Cardiac muscle cell (in vitro differentiated cells and primary cell): ENCODE measurements around the gene RETREG1. TPM values are rescaled to one million over a fixed set of nuclear protein-coding genes. Genes with fewer than 3 reads are reported as not detected.

Experiments
- DNase-seq, 2 donors: peaks; one replicate each; pipeline versions ENCODE4 v3.0.0 to v3.0.0-alpha.2; 2010 to 2017; ENCODE audit warnings: low read depth in 1 of 2, low spot score in 1 of 2
- H3K27ac ChIP-seq: fragments of 200-600 bp; sonication (generic); 2 replicates; pipeline ENCODE4 v1.5.1; 2016
- H3K27me3 ChIP-seq: fragments of 200-600 bp; sonication (generic); 2 replicates; pipeline ENCODE4 v1.6.0; 2016; ENCODE audit warnings: control low read depth
- H3K36me3 ChIP-seq: fragments of 200-600 bp; sonication (generic); 2 replicates; pipeline ENCODE4 v1.5.1; 2016; ENCODE audit warnings: control low read depth
- H3K4me1 ChIP-seq: fragments of 200-600 bp; sonication (generic); 2 replicates; pipeline ENCODE4 v1.8.1; 2017; ENCODE audit warnings: low read depth, mild to moderate bottlenecking, mixed run types
- H3K4me3 ChIP-seq: fragments of 200-600 bp; sonication (generic); 2 replicates; pipeline ENCODE4 v1.5.1; 2016; ENCODE audit warnings: mild to moderate bottlenecking
- H3K9me3 ChIP-seq: fragments of 200-600 bp; sonication (generic); 2 replicates; pipeline ENCODE4 v1.5.1; 2017; ENCODE audit warnings: low read depth, mild to moderate bottlenecking, control low read depth
- CTCF ChIP-seq: IDR thresholded peaks from 2 replicates; pipeline ENCODE4 v1.5.1; 2012; ENCODE audit warnings: low read depth, mild to moderate bottlenecking, low read length
- polyA plus RNA-seq: library from polyadenylated mRNA; unstranded; fragments of >200 nt; fragmentation: Nextera tagmentation; extraction: Ambion mirVana; gene quantifications from 2 replicates; pipeline ENCODE4 v1.2.1, GENCODE V29; 2016
- total RNA-seq: library from RNA; depleted of rRNA; stranded (reverse); fragments of >200 nt; gene quantifications from 2 replicates; pipeline ENCODE4 v1.2.3, GENCODE V29; 2016

The RETREG1 gene
- total and polyA plus RNA-seq, 2 experiments from 2014 or later: 14.0 to 39.2 TPM

DNA sequence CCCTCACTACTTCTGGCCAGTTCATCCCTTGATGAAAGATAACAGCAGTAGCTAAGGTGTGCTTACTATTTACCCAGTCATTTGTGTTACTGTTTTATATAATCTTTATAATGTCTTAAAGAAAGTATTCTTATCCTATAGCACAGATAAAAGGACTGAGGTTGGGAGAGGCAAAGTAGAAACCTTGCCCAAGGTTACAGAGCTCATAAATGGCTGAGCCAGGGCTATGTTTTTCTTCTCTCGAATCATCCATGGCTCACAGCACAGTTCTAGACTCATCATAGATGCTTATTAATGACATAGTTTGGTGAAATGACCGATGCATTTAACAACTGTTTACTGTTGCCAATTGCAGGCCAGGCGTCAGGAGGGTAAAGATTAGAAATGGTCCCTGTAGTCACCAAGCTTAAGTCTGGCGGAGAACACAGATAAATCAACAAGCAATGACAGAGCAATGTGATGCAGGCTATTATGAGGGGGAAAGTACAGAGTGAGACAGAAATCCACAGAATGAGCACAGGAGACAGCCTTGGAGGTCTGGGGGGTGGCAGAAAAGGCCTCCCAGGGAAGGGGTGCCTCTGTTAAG lies 85.6 kb downstream of the RETREG1 start:
- DNase-seq: no peak
- H3K4me3 ChIP-seq: no peak overlapping the region
- no peaks in the 10 kb centered on the region for H3K4me1 ChIP-seq
- no peak overlapping the region for H3K27ac ChIP-seq
- H3K9me3 ChIP-seq: no peaks in the 10 kb centered on the region
- no peaks in the 10 kb centered on the region for H3K36me3 ChIP-seq
- no peak for TF ChIP-seq CTCF
- no peaks in the 10 kb centered on the region for H3K27me3 ChIP-seq

GRCh38 chr5:16529306-16529705 lies 87.5 kb downstream of the RETREG1 start:
- H3K4me1 ChIP-seq: no peaks in the 10 kb centered on the region
- no peak overlapping the region for H3K27ac ChIP-seq

DNA sequence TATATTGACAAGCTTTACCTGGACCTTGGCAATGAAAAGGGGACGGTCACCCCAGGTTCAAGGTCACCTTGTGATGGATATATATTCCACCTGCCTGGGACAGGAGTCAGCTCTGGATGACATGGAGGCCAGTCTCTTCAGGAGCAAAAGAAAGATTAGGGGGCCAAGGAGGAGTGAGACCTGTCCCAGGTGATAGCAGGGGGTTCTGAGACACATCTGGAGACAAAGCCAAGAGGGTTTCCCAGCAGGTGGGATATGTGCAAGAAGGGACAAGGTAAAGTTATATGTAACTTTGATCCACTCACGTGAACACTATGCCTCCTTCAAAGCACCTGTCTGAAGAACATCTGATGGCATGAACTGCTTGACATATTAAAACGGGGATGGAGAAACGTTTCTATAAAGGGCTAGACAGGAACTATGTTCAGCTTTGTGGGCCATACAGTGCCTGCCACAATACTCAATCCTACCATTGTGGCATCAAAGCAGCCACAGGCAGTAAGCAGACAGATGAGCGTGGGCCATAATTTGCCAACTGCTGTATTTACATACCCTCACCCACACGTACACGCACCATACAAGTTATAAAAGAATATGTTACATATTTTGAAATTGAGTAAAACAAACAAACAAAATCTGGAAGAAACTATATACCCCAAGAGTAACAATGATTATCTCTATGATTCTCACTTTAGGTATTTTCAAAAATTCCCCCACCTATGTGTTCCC lies 88.3 kb downstream of the RETREG1 start:
- Histone ChIP-seq H3K27ac (no peak overlapping the region), H3K36me3 (no peaks in the 10 kb centered on the region), H3K27me3 (no peaks in the 10 kb centered on the region), H3K4me3 (no peak overlapping the region), H3K4me1 (no peaks in the 10 kb centered on the region), H3K9me3 (no peaks in the 10 kb centered on the region)
- no peak for DNase-seq
- no peak for TF ChIP-seq CTCF

More at GRCh38 chr5:16529306-16529705, 87.5 kb downstream of the RETREG1 start:
- Histone ChIP-seq H3K27me3 (no peaks in the 10 kb centered on the region), H3K36me3 (no peaks in the 10 kb centered on the region), H3K4me3 (no peak overlapping the region), H3K9me3 (no peaks in the 10 kb centered on the region)
- no peak for DNase-seq
- no peak for TF ChIP-seq CTCF

DNA sequence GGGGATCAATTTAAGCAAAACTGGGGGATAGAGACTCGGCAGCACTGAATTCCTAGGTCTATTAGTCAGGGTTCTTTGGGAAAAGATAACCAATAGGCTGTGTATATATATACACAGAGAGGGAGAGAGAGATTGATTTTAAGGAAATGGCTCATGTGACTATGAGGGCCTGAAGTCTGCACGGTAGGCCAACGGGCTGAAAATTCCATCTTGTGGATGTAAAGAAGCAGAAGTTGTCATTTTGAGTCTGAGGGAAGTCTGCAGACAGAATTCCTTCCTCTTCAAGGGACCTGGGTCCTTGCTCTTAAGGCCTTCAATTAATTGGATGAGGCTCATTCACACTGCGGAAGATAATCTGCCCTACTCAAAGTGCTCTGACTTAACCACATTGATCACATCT lies 91.1 kb downstream of the RETREG1 start:
- no peak overlapping the region for H3K27ac ChIP-seq
- H3K9me3 ChIP-seq: no peaks in the 10 kb centered on the region
- no peaks in the 10 kb centered on the region for H3K27me3 ChIP-seq
- H3K4me1 ChIP-seq: peaks cover 17% of the 10 kb centered on the region
- no peaks in the 10 kb centered on the region for H3K36me3 ChIP-seq
- TF ChIP-seq CTCF: no peak
- no peak for DNase-seq
- H3K4me3 ChIP-seq: no peak overlapping the region

DNA sequence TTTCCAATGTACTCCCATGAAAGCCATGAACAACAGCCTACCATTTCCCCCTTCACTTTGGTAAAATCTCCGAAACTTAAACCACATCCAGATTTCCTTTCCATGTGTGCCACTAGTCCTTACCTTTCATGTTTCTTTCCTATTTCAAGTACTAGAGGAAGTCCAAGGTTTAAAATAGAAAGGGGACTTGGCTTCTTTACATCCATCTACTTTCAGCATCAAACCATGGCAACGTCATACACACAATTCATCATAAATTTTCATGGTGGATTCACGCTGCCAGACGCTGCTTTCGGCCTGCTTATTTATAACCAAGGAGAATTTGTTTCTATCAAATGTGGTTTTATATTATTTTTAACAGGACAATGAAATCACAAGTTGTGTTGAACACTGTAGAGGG lies 92.5 kb downstream of the RETREG1 start:
- H3K27ac ChIP-seq: no peak overlapping the region
- H3K36me3 ChIP-seq: no peaks in the 10 kb centered on the region
- H3K4me3 ChIP-seq: no peak overlapping the region
- no peak for TF ChIP-seq CTCF
- no peaks in the 10 kb centered on the region for H3K27me3 ChIP-seq
- H3K4me1 ChIP-seq: peaks cover 23% of the 10 kb centered on the region
- no peak for DNase-seq
- no peaks in the 10 kb centered on the region for H3K9me3 ChIP-seq
